ENCODE data around the gene PRELID3B. TPM values are rescaled to one million over a fixed set of nuclear protein-coding genes. Genes with fewer than 3 reads are reported as not detected.

Gene PRELID3B
- total RNA-seq, 1 experiment from 2014 or later: 129 TPM

- TF ChIP-seq REST (IDR thresholded peaks at IDR 0.05; ENCODE audit: low read depth): no peak
- TF ChIP-seq TCF7L2 (IDR thresholded peaks at IDR 0.05; ENCODE audit: borderline replicate concordance, extremely low read depth, insufficient read depth, insufficient read length): no peak
- no peak for TF ChIP-seq CEBPB (IDR thresholded peaks at IDR 0.05; ENCODE audit: low read depth)
- TF ChIP-seq POLR2A (IDR thresholded peaks at IDR 0.05; ENCODE audit: borderline replicate concordance, extremely low read depth, insufficient read depth, insufficient read length): no peak
- no peak for TF ChIP-seq CBX3 (IDR thresholded peaks at IDR 0.05; ENCODE audit: low read depth)
- TF ChIP-seq ZNF274 (IDR thresholded peaks at IDR 0.05; ENCODE audit: low read depth, low read length): no peak
- no peak for TF ChIP-seq ZFX (IDR thresholded peaks at IDR 0.05)
- no peak for TF ChIP-seq YY1 (IDR thresholded peaks at IDR 0.05; ENCODE audit: extremely low read depth, insufficient replicate concordance, low read depth, low read length)
These were observed 45.3 kb downstream of the PRELID3B start (continued) for GRCh38 chr20:58997141-58997770.

DNA sequence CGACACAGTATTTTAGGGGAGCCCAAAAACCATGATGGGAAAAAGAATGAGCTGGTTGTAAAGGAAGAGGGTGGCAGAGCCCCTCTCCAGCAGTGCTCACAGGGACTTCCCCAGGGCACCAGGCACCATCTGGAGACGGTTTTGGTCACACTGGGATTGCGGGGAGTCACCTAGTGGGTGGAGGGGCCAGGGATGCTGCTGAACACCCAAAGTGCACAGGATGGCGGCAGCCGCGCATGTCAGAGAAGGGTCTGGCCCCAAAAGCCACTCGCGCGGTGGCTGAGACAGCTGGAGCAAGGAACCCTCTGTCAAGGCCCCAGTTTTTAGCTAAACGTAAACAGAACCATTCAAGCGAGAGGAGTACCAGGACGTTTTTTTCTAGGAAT is 46.4 kb downstream of the PRELID3B start:
- Histone ChIP-seq H3K9me2 (ENCODE audit: insufficient read depth) (no peaks in the 10 kb centered on the region), H3K9me3 (ENCODE audit: control insufficient read depth in 1 of 2, insufficient read depth in 1 of 2, low read depth in 1 of 2, low read length in 2 of 2) (no peaks in the 10 kb centered on the region), H2AFZ (ENCODE audit: low read depth, low read length, poor library complexity, severe bottlenecking) (no peak overlapping the region), H3K27me3 (ENCODE audit: insufficient read depth, low read length) (no peaks in the 10 kb centered on the region), H3K27ac (ENCODE audit: low read depth, low read length) (no peak overlapping the region), H4K20me1 (ENCODE audit: insufficient read depth) (no peaks in the 10 kb centered on the region), H3K79me2 (ENCODE audit: insufficient read depth, low read length) (peaks cover 5% of the 10 kb centered on the region; the same call in 1 of the 2 replicates), H3K4me1 (ENCODE audit: control insufficient read depth in 1 of 2, insufficient read depth in 2 of 2, low read length in 2 of 2) (no peaks in the 10 kb centered on the region), H3K36me3 (ENCODE audit: control insufficient read depth in 1 of 2, insufficient read depth in 2 of 2, low read length in 2 of 2) (peaks cover 54 to 62% of the 10 kb centered on the region in 2 experiments), H3K4me2 (ENCODE audit: low read length) (no peak overlapping the region), H3K4me3 (replicated peaks in 1 of 2; ENCODE audit: low read depth in 1 of 2, low read length in 2 of 2) (no peak overlapping the region), H3K9ac (ENCODE audit: low read length) (no peak overlapping the region)
- intact Hi-C loops (cut with micrococcal nuclease): no loop called here
- POLR2A ChIA-PET: no interaction called here
- no TSS peak for BruUV-seq (replicated peaks)
- CTCF ChIA-PET: no interaction called here
- DNase-seq (ENCODE audit: low read depth, low spot score) (no peak), ATAC-seq (no peak)
- RAD21 ChIA-PET (ENCODE audit: low non-redundant PET in 1 of 2, low total read pairs in 2 of 2, uncharacterized antibody in 2 of 2, unreplicated experiment in 2 of 2): no interaction called here
- TF ChIP-seq CBX3 (IDR thresholded peaks at IDR 0.05; ENCODE audit: low read depth) (no peak), EZH2 (IDR thresholded peaks at IDR 0.05) (no peak), JUND (IDR thresholded peaks at IDR 0.05) (no peak), EGR1 (IDR thresholded peaks at IDR 0.05; ENCODE audit: low read depth) (no peak), ZNF274 (IDR thresholded peaks at IDR 0.05; ENCODE audit: low read depth, low read length) (no peak), CEBPB (IDR thresholded peaks at IDR 0.05; ENCODE audit: low read depth) (no peak), TCF7L2 (IDR thresholded peaks at IDR 0.05; ENCODE audit: borderline replicate concordance, extremely low read depth, insufficient read depth, insufficient read length) (no peak), EZH2phosphoT487 (IDR thresholded peaks at IDR 0.05; ENCODE audit: borderline replicate concordance) (no peak), POLR2A (IDR thresholded peaks at IDR 0.05; ENCODE audit: borderline replicate concordance, extremely low read depth, insufficient read depth, insufficient read length) (no peak), SRF (IDR thresholded peaks at IDR 0.05; ENCODE audit: low read depth) (no peak), POLR2AphosphoS5 (IDR thresholded peaks at IDR 0.05; ENCODE audit: low read depth, low read length) (no peak), MAX (IDR thresholded peaks at IDR 0.05) (no peak), ZFX (IDR thresholded peaks at IDR 0.05) (no peak), ELF1 (IDR thresholded peaks at IDR 0.05; ENCODE audit: borderline replicate concordance, low read depth) (no peak), FOSL1 (IDR thresholded peaks at IDR 0.05; ENCODE audit: low read depth) (no peak), SIN3A (IDR thresholded peaks at IDR 0.05; ENCODE audit: low read depth) (no peak)
- TF ChIP-seq, protein P1, sequence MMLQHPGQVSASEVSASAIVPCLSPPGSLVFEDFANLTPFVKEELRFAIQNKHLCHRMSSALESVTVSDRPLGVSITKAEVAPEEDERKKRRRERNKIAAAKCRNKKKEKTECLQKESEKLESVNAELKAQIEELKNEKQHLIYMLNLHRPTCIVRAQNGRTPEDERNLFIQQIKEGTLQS (IDR thresholded peaks at IDR 0.05): no peak
